ENCODE data around the gene PGPEP1. TPM values are rescaled to one million over a fixed set of nuclear protein-coding genes. Genes with fewer than 3 reads are reported as not detected.

PGPEP1 gene
- total RNA-seq, 1 experiment from 2014 or later: 13.6 TPM

GRCh38 chr19:18333680-18334079 lies 6.7 kb upstream of the PGPEP1 start:
- no peaks in the 10 kb centered on the region for H3K9me2 ChIP-seq (replicated peaks; ENCODE audit: insufficient read depth, low read length)
- H2AFZ ChIP-seq (ENCODE audit: low read length): no peak overlapping the region
- DNase-seq: no peak
- H3K36me3 ChIP-seq (ENCODE audit: insufficient read depth, low read length): no peaks in the 10 kb centered on the region
- H3K9me3 ChIP-seq (ENCODE audit: low read length): no peaks in the 10 kb centered on the region
- no peaks in the 10 kb centered on the region for H3K27me3 ChIP-seq (ENCODE audit: low read length)
- peaks cover 3% of the 10 kb centered on the region for H3K4me1 ChIP-seq (ENCODE audit: low read length)
- no peak overlapping the region for H3K4me2 ChIP-seq (ENCODE audit: low read depth, low read length, poor library complexity, severe bottlenecking)
- H3K27ac ChIP-seq (ENCODE audit: low read length): no peak overlapping the region
- H3K4me3 ChIP-seq (ENCODE audit: low read length): no peak overlapping the region
- H3K9ac ChIP-seq (ENCODE audit: low read length): no peak overlapping the region
- H4K20me1 ChIP-seq (ENCODE audit: insufficient read depth, low read depth, low read length): no peaks in the 10 kb centered on the region
- H3K79me2 ChIP-seq (ENCODE audit: low read length): no peaks in the 10 kb centered on the region

- no peak overlapping the region for H2AFZ ChIP-seq (ENCODE audit: low read length)
- H3K9ac ChIP-seq (ENCODE audit: low read length): no peak overlapping the region
- H3K79me2 ChIP-seq (ENCODE audit: low read length): no peaks in the 10 kb centered on the region
- no peak for DNase-seq
- H3K9me2 ChIP-seq (replicated peaks; ENCODE audit: insufficient read depth, low read length): no peaks in the 10 kb centered on the region
- H3K4me2 ChIP-seq (ENCODE audit: low read depth, low read length, poor library complexity, severe bottlenecking): no peak overlapping the region
- H3K36me3 ChIP-seq (ENCODE audit: insufficient read depth, low read length): no peaks in the 10 kb centered on the region
- H3K9me3 ChIP-seq (ENCODE audit: low read length): no peaks in the 10 kb centered on the region
- no peaks in the 10 kb centered on the region for H3K27me3 ChIP-seq (ENCODE audit: low read length)
- H4K20me1 ChIP-seq (ENCODE audit: insufficient read depth, low read depth, low read length): no peaks in the 10 kb centered on the region
- no peak overlapping the region for H3K27ac ChIP-seq (ENCODE audit: low read length)
- no peak overlapping the region for H3K4me3 ChIP-seq (ENCODE audit: low read length)
- peaks cover 12% of the 10 kb centered on the region for H3K4me1 ChIP-seq (ENCODE audit: low read length)
Measured at GRCh38 chr19:18336121-18336520, 4.3 kb upstream of the PGPEP1 start.

GRCh38 chr19:18338541-18338940 lies 1.9 kb upstream of the PGPEP1 start:
- Histone ChIP-seq H3K9ac (ENCODE audit: low read length) (no peak overlapping the region), H3K79me2 (ENCODE audit: low read length) (no peaks in the 10 kb centered on the region), H3K9me3 (ENCODE audit: low read length) (no peaks in the 10 kb centered on the region)

GRCh38 chr19:18339723-18340122 lies 675 bp upstream of the PGPEP1 start:
- no peaks in the 10 kb centered on the region for H3K9me2 ChIP-seq (replicated peaks; ENCODE audit: insufficient read depth, low read length)

More at GRCh38 chr19:18338541-18338940, 1.9 kb upstream of the PGPEP1 start:
- H4K20me1 ChIP-seq (ENCODE audit: insufficient read depth, low read depth, low read length): no peaks in the 10 kb centered on the region
- H3K4me1 ChIP-seq (ENCODE audit: low read length): peaks cover 18% of the 10 kb centered on the region
- H3K4me2 ChIP-seq (ENCODE audit: low read depth, low read length, poor library complexity, severe bottlenecking): no peak overlapping the region
- H3K9me2 ChIP-seq (replicated peaks; ENCODE audit: insufficient read depth, low read length): no peaks in the 10 kb centered on the region
- H3K4me3 ChIP-seq (ENCODE audit: low read length): no peak overlapping the region
- H3K27me3 ChIP-seq (ENCODE audit: low read length): no peaks in the 10 kb centered on the region
- H3K27ac ChIP-seq (ENCODE audit: low read length): no peak overlapping the region
- DNase-seq: no peak
- no peak overlapping the region for H2AFZ ChIP-seq (ENCODE audit: low read length)
- H3K36me3 ChIP-seq (ENCODE audit: insufficient read depth, low read length): no peaks in the 10 kb centered on the region

GRCh38 chr19:18340990-18341868 lies 831 bp downstream of the PGPEP1 start:
- H3K9ac ChIP-seq (ENCODE audit: low read length): peak overlapping the region; percentile 79
- no peaks in the 10 kb centered on the region for H3K36me3 ChIP-seq (ENCODE audit: insufficient read depth, low read length)
- no peaks in the 10 kb centered on the region for H3K9me3 ChIP-seq (ENCODE audit: low read length)
- no peak overlapping the region for H3K27ac ChIP-seq (ENCODE audit: low read length)
- H2AFZ ChIP-seq (ENCODE audit: low read length): peak overlapping the region; percentile 90
- H3K27me3 ChIP-seq (ENCODE audit: low read length): no peaks in the 10 kb centered on the region
- H3K9me2 ChIP-seq (replicated peaks; ENCODE audit: insufficient read depth, low read length): no peaks in the 10 kb centered on the region
- peaks cover 18% of the 10 kb centered on the region for H3K4me1 ChIP-seq (ENCODE audit: low read length)
- H4K20me1 ChIP-seq (ENCODE audit: insufficient read depth, low read depth, low read length): no peaks in the 10 kb centered on the region
- peak; percentile 81 for DNase-seq
- H3K4me3 ChIP-seq (ENCODE audit: low read length): peak overlapping the region; percentile 95
- H3K79me2 ChIP-seq (ENCODE audit: low read length): no peaks in the 10 kb centered on the region
- H3K4me2 ChIP-seq (ENCODE audit: low read depth, low read length, poor library complexity, severe bottlenecking): peak overlapping the region; percentile 94

More at GRCh38 chr19:18339723-18340122, 675 bp upstream of the PGPEP1 start:
- Histone ChIP-seq H3K9ac (ENCODE audit: low read length) (peak overlapping the region; percentile 79), H2AFZ (ENCODE audit: low read length) (peak overlapping the region; percentile 90; the same call in 1 of the 2 replicates), H3K27ac (ENCODE audit: low read length) (no peak overlapping the region), H3K27me3 (ENCODE audit: low read length) (no peaks in the 10 kb centered on the region), H3K4me2 (ENCODE audit: low read depth, low read length, poor library complexity, severe bottlenecking) (peak overlapping the region; percentile 94), H3K79me2 (ENCODE audit: low read length) (no peaks in the 10 kb centered on the region), H3K36me3 (ENCODE audit: insufficient read depth, low read length) (no peaks in the 10 kb centered on the region), H3K4me1 (ENCODE audit: low read length) (peaks cover 18% of the 10 kb centered on the region), H3K4me3 (ENCODE audit: low read length) (peak overlapping the region; percentile 95; the same call in 1 of the 2 replicates), H3K9me3 (ENCODE audit: low read length) (no peaks in the 10 kb centered on the region), H4K20me1 (ENCODE audit: insufficient read depth, low read depth, low read length) (no peaks in the 10 kb centered on the region)
- no peak for DNase-seq

GRCh38 chr19:18342090-18342632 lies 1.8 kb downstream of the PGPEP1 start:
- H3K4me3 ChIP-seq (ENCODE audit: low read length): no peak overlapping the region
- H3K79me2 ChIP-seq (ENCODE audit: low read length): no peaks in the 10 kb centered on the region
- H3K4me2 ChIP-seq (ENCODE audit: low read depth, low read length, poor library complexity, severe bottlenecking): no peak overlapping the region
- no peak overlapping the region for H2AFZ ChIP-seq (ENCODE audit: low read length)
- peaks cover 18% of the 10 kb centered on the region for H3K4me1 ChIP-seq (ENCODE audit: low read length)
- H3K9me3 ChIP-seq (ENCODE audit: low read length): no peaks in the 10 kb centered on the region
- no peaks in the 10 kb centered on the region for H3K36me3 ChIP-seq (ENCODE audit: insufficient read depth, low read length)
- H3K27me3 ChIP-seq (ENCODE audit: low read length): no peaks in the 10 kb centered on the region
- DNase-seq: no peak
- no peaks in the 10 kb centered on the region for H4K20me1 ChIP-seq (ENCODE audit: insufficient read depth, low read depth, low read length)
- no peak overlapping the region for H3K9ac ChIP-seq (ENCODE audit: low read length)
- no peak overlapping the region for H3K27ac ChIP-seq (ENCODE audit: low read length)
- H3K9me2 ChIP-seq (replicated peaks; ENCODE audit: insufficient read depth, low read length): no peaks in the 10 kb centered on the region

GRCh38 chr19:18344582-18344950 lies 4.2 kb downstream of the PGPEP1 start:
- H3K9ac ChIP-seq (ENCODE audit: low read length): no peak overlapping the region
- H2AFZ ChIP-seq (ENCODE audit: low read length): no peak overlapping the region
- H3K4me3 ChIP-seq (ENCODE audit: low read length): no peak overlapping the region
- no peaks in the 10 kb centered on the region for H3K9me2 ChIP-seq (replicated peaks; ENCODE audit: insufficient read depth, low read length)
- no peaks in the 10 kb centered on the region for H3K27me3 ChIP-seq (ENCODE audit: low read length)
- no peak overlapping the region for H3K4me2 ChIP-seq (ENCODE audit: low read depth, low read length, poor library complexity, severe bottlenecking)
- no peak overlapping the region for H3K27ac ChIP-seq (ENCODE audit: low read length)
- H4K20me1 ChIP-seq (ENCODE audit: insufficient read depth, low read depth, low read length): no peaks in the 10 kb centered on the region
- DNase-seq: no peak
- H3K79me2 ChIP-seq (ENCODE audit: low read length): no peaks in the 10 kb centered on the region
- no peaks in the 10 kb centered on the region for H3K9me3 ChIP-seq (ENCODE audit: low read length)
- peaks cover 18% of the 10 kb centered on the region for H3K4me1 ChIP-seq (ENCODE audit: low read length)
- no peaks in the 10 kb centered on the region for H3K36me3 ChIP-seq (ENCODE audit: insufficient read depth, low read length)

- H3K27ac ChIP-seq (ENCODE audit: low read length): no peak overlapping the region
- no peaks in the 10 kb centered on the region for H3K27me3 ChIP-seq (ENCODE audit: low read length)
- no peak overlapping the region for H3K4me3 ChIP-seq (ENCODE audit: low read length)
- no peak overlapping the region for H3K9ac ChIP-seq (ENCODE audit: low read length)
- no peaks in the 10 kb centered on the region for H3K79me2 ChIP-seq (ENCODE audit: low read length)
- no peaks in the 10 kb centered on the region for H3K36me3 ChIP-seq (ENCODE audit: insufficient read depth, low read length)
- DNase-seq: no peak
- no peaks in the 10 kb centered on the region for H3K9me2 ChIP-seq (replicated peaks; ENCODE audit: insufficient read depth, low read length)
- peaks cover 11% of the 10 kb centered on the region for H3K4me1 ChIP-seq (ENCODE audit: low read length)
- H2AFZ ChIP-seq (ENCODE audit: low read length): no peak overlapping the region
- no peaks in the 10 kb centered on the region for H3K9me3 ChIP-seq (ENCODE audit: low read length)
- H3K4me2 ChIP-seq (ENCODE audit: low read depth, low read length, poor library complexity, severe bottlenecking): no peak overlapping the region
- H4K20me1 ChIP-seq (ENCODE audit: insufficient read depth, low read depth, low read length): no peaks in the 10 kb centered on the region
Measured at GRCh38 chr19:18345296-18345695, 4.9 kb downstream of the PGPEP1 start.

Measured in Karpas-422 (cell line).